AG04449 (cell line): ENCODE measurements around the gene ANAPC13.

Source experiments
- CTCF ChIA-PET: fragments of 350-600 bp; formaldehyde crosslinking; extraction: SDS; loops from one replicate; lab custom pipeline; 2021; ENCODE audit warnings: antibody characterized with exemption; lab: Yijun Ruan, JAX
- POLR2A ChIA-PET: fragments of 400-600, 350-600 bp; formaldehyde crosslinking; extraction: SDS; loops from one replicate; lab custom pipeline; 2020; ENCODE audit warnings: antibody characterized with exemption, inconsistent platforms; lab: Yijun Ruan, JAX
- DNase-seq: peaks from one replicate; pipeline ENCODE4 v3.0.0-alpha.2; 2010; ENCODE audit warnings: low read depth, low spot score
- H3K4me3 ChIP-seq: 2 replicates; pipeline ENCODE4 v1.5.1; 2011; ENCODE audit warnings: low read depth, mild to moderate bottlenecking, control low read depth, low read length
- TF ChIP-seq, protein P1 (sequence below): IDR thresholded peaks from one replicate; pipeline ENCODE4 v1.5.1; 2011; ENCODE audit warnings: mild to moderate bottlenecking, moderate library complexity, low read length, control low read depth, inconsistent platforms; ENCODE audit not compliant: insufficient read depth; ENCODE audit errors: missing control alignments

ANAPC13 gene

DNA sequence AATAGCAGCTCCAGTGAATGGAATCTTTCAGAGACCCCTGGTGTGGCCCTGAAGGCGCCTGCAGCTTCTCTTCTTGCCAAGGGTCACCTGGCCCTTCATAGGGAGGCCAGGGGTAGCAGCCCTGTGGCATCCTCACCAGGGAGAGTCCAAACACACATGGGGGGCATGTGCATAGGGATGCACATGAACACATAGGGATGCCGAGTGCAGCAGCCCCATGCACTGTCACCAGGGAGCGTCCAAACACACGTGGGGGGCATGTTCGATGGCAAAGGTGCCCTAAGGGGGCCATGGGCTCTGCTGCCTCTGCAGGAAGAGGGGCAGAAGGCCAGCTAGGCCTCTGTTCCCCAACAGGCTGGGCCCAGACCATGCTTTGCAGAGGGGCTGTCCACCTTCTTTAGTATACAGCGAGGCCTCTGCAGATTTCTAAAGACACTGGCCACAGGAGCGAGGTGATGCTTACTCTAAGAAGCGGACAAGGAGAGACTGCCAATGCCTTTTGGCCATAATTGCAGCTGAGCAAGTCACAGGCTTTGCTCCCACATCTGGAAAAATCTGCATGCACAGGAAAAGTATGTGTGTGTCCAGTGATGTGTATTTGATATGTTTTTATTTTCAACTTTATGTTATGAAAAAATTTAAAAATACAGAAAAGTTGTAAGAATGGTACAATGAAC is 21.0 kb downstream of the ANAPC13 start:
- DNase-seq: no peak
- ChIA-PET CTCF (interaction anchor here (1.1 to 6.3 kb wide), 4 partner anchors 8 to 101 kb away, joined by 3 to 56 read pairs (median 10); partner anchors contain the start of gene AMOTL2), POLR2A (interaction anchor here (0.6 to 2.3 kb wide), 11 partner anchors 9 to 138 kb away, joined by 3 to 24 read pairs (median 7); partner anchors contain the start of genes AMOTL2, ANAPC13 and CEP63)
- TF ChIP-seq, protein P1, sequence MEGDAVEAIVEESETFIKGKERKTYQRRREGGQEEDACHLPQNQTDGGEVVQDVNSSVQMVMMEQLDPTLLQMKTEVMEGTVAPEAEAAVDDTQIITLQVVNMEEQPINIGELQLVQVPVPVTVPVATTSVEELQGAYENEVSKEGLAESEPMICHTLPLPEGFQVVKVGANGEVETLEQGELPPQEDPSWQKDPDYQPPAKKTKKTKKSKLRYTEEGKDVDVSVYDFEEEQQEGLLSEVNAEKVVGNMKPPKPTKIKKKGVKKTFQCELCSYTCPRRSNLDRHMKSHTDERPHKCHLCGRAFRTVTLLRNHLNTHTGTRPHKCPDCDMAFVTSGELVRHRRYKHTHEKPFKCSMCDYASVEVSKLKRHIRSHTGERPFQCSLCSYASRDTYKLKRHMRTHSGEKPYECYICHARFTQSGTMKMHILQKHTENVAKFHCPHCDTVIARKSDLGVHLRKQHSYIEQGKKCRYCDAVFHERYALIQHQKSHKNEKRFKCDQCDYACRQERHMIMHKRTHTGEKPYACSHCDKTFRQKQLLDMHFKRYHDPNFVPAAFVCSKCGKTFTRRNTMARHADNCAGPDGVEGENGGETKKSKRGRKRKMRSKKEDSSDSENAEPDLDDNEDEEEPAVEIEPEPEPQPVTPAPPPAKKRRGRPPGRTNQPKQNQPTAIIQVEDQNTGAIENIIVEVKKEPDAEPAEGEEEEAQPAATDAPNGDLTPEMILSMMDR: no peak
- no peak overlapping the region; the same call in 1 of the 2 replicates for H3K4me3 ChIP-seq

DNA sequence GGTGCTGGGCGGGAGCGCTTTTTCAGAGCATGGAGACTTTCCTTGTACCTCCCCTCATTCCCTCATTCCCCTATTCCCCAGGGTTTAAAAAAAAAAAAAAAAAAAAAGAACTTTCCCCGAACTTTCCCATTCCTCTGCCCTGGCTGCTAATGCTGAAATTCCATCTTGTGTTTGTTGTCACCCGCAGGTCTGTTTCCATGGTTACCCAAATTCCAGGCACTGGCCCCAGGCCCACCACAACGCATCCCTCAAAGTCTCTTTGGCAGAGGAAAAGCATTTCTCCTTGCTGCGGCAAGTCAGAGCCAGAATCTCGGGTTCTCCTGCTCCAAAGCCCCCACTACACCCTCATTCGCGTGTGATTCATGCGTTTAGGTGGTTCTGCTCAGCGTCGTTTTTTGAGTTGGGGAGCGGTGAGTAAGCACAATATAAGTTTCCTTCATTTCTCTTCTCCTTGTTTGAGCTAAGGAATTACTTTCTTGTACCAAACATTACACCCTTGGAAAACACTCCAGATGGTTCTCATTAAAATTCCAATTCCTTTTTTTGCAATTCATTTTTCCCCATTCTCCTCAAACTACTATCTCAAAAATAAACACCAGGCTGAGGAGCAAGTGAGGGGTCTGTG is 21.6 kb downstream of the ANAPC13 start:
- CTCF ChIA-PET: interaction anchor here (1.1 to 6.3 kb wide), 4 partner anchors 9 to 100 kb away, joined by 3 to 56 read pairs (median 10); partner anchors contain the start of gene AMOTL2
- peak; percentile 100 for DNase-seq
- TF ChIP-seq, protein P1: no peak
- POLR2A ChIA-PET: interaction anchor here (0.6 to 2.3 kb wide), 11 partner anchors 9 to 137 kb away, joined by 3 to 24 read pairs (median 7); partner anchors contain the start of genes AMOTL2, ANAPC13 and CEP63
- H3K4me3 ChIP-seq: no peak overlapping the region

DNA sequence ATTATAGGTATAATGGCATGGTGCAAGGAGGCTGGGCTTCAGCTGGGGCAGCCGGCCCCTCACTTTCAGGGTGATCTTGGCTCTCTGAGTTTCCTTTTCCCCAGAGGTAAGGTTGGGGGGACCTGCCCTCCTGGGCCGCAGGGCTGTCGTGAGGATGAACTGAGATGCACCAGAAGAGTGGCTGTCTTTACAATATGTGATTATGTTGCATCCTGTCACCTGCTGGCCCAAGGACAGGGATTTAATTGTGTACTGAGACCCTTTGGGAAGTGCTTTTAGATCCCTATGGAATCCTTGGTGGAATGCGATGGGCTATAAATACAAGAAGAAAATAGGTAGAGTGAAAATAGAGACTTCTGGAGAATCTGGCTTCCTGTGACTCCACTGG is 22.1 kb downstream of the ANAPC13 start:
- DNase-seq: no peak
- ChIA-PET CTCF (interaction anchor here (2.1 to 6.3 kb wide), 2 partner anchors 10 to 14 kb away, joined by 16 to 56 read pairs; no protein-coding TSS in a partner anchor), POLR2A (interaction anchor here (0.9 to 2.3 kb wide), 9 partner anchors 10 to 132 kb away, joined by 4 to 24 read pairs (median 8); partner anchors contain the start of genes AMOTL2, ANAPC13 and CEP63)
- TF ChIP-seq, protein P1: no peak
- H3K4me3 ChIP-seq: 0 out of 2 replicates have a peak overlapping the region, but pooled peaks have one; percentile 9

DNA sequence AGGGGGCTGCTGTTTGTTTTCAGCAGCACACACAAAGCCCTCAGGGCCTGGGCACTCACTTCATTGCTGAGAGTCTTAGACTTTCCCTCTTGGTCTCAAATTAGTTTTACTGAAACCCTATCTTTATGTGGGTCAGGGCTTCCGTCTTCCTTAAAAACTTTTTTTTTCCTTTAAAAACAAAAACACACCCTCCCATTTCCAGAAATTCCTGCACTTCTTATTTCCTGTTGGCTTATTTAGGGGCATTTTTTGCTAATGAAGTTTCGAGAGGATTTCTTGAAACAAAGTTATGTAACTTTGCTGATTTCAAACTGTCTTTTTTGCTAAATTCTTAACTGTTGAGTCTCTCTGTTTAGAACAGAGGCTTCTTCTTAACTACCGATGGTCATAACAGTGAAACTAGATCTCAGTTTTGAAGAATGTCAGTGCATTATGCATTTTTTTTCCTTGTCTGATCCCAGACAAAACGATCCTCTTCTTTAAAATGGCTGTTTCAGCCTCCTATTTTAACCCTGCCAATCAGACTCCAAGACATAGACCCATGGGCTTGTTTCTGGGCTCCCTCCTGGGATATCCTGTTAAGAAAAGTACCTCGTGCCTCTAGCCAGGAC is 23.3 kb downstream of the ANAPC13 start:
- POLR2A ChIA-PET: interaction anchor here (0.7 to 0.9 kb wide), 2 partner anchors 23 to 98 kb away, joined by 3 to 5 read pairs; partner anchors contain the start of genes ANAPC13 and CEP63
- CTCF ChIA-PET: interaction anchor here (1.0 to 6.3 kb wide), 5 partner anchors 11 to 99 kb away, joined by 3 to 56 read pairs (median 4); no protein-coding TSS in a partner anchor
- DNase-seq: peak; percentile 79
- TF ChIP-seq, protein P1: no peak
- H3K4me3 ChIP-seq: no peak overlapping the region

DNA sequence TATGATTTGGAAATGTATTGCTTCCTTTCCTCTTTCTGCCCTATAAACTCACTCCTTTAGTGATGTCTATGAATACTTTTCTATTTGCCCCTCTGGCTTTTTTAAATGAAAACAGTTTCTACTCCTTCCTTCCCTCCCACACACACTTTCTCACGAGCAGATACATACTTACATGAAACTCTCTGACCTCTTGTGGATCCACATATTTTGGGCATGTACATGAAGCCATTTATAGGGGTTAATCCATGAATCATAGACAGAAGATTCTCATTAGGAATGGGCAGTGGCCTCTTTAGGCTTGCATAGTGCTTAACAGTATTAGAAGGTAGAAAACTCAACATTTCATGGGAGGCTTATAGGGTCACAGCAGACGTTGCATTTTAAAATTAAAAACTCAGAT is 24.8 kb downstream of the ANAPC13 start:
- no peak overlapping the region for H3K4me3 ChIP-seq
- TF ChIP-seq, protein P1: no peak
- DNase-seq: peak; percentile 98
- POLR2A ChIA-PET: no interaction called here
- CTCF ChIA-PET: interaction anchor here (1.1 to 5.9 kb wide), 6 partner anchors 12 to 250 kb away, joined by 3 to 44 read pairs (median 4); no protein-coding TSS in a partner anchor
